Measurements from ENCODE around the gene PALS2.
A peak's percentile ranks its signal among the peaks of the same experiment; 100 is the strongest.

The PALS2 gene

DNA sequence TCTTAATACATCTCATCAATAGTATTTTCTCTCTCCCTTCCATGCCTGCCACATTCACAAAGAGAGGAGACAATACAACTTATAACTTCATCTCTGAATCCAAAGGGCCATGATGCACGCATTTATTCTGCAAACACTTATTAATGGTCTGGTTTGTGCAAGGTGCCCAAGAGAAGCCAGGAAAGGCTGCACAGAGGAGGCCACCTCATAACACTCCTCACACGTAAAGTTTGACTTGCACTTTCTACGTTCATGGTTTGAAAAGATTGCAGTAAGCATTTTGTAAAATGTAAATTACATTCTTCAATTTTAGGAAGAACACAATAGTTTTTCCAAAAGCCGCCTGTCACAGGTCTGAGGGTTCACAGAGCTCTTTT is 1.2 kb upstream of the PALS2 start:
- Histone ChIP-seq H3K4me1 (ENCODE audit: control insufficient read depth, insufficient read depth, low read length) (peaks cover 38% of the 10 kb centered on the region), H3K9me3 (ENCODE audit: control insufficient read depth, insufficient read depth, low read length) (no peaks in the 10 kb centered on the region), H3K9ac (ENCODE audit: low read depth, low read length) (no peak overlapping the region), H3K36me3 (ENCODE audit: control insufficient read depth, insufficient read depth, low read length) (no peaks in the 10 kb centered on the region), H3K4me3 (ENCODE audit: low read depth, low read length) (peak overlapping the region; percentile 74), H3K27me3 (ENCODE audit: control insufficient read depth, insufficient read depth, low read length) (peaks cover 11% of the 10 kb centered on the region)

DNA sequence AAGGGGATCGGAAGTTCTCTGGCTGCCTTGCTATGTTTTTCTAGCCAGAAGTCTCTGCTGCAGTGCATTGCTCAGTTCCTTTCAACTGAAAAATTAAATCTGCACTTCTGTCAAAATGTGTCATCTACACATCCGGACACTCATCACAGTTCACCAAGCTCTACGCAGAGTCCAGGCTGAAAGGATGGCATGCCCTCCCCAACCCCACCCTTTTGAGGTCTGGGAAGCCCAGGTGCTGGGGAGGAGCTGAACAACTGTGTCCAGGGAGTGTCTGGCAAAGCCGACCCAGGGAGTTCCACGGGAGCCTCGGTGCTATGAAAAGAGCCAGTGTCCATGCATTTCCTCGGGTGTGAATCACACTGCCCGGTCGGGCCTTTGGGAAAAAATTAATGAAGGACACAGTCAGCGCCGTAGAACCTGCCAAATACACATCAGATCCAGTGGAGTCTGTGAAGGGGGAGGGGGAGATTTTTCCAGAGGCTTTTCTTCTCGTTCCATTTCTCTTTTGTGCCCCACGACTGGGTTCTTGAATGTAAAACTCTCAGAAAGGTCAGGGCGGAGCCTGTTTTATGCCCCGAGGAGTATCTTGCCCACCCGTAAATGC is 757 bp upstream of the PALS2 start:
- Histone ChIP-seq H3K36me3 (ENCODE audit: control insufficient read depth, insufficient read depth, low read length) (no peaks in the 10 kb centered on the region), H3K27me3 (ENCODE audit: control insufficient read depth, insufficient read depth, low read length) (peaks cover 11% of the 10 kb centered on the region), H3K4me1 (ENCODE audit: control insufficient read depth, insufficient read depth, low read length) (peaks cover 38% of the 10 kb centered on the region), H3K9ac (ENCODE audit: low read depth, low read length) (peak overlapping the region; percentile 62), H3K4me3 (ENCODE audit: low read depth, low read length) (peak overlapping the region; percentile 74), H3K9me3 (ENCODE audit: control insufficient read depth, insufficient read depth, low read length) (no peaks in the 10 kb centered on the region)

DNA sequence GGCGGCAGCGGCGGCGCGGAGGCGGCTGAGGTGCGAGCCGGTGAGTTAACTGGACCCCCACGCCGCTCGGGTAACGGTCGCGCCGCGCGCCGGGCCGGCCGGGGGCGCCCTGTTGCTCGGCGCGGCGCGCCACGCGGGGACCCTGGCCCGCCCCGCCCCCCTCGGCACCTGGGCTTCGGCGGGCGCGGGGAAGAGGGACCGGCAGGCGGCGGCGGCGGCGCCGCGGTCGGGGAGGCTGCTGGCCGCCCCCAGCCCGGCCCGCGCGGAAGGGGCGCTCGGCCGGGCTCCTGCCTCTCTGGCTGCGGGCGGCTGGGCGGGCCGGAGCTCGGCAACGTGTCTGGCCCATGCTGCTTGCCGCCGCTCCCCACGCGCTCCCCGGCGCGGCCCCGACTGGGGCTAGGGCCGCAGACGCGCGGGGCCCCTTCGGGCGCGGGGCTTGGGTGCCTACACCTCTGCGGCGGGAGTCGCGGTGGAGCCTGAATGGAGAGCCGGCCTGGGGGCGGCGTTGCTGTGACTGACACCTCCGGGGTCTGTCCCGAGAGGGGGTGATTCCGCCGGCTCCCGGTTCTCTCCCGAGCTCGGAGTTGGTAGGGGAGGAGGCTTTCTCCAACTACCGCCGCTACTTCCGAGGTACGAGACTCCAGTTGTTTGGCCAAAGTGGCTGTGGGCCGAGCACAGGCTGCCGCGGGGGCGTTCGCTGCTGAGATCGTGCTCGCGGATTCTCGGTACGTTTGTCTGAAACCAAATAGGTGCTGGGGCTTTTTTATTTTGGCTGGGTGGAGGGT is 494 bp downstream of the PALS2 start:
- peak overlapping the region; percentile 75 for H3K9ac ChIP-seq (ENCODE audit: low read depth, low read length)
- H3K27me3 ChIP-seq (ENCODE audit: control insufficient read depth, insufficient read depth, low read length) = peaks cover 11% of the 10 kb centered on the region
- H3K36me3 ChIP-seq (ENCODE audit: control insufficient read depth, insufficient read depth, low read length) = no peaks in the 10 kb centered on the region
- no peaks in the 10 kb centered on the region for H3K9me3 ChIP-seq (ENCODE audit: control insufficient read depth, insufficient read depth, low read length)
- peak overlapping the region; percentile 88 for H3K4me3 ChIP-seq (ENCODE audit: low read depth, low read length)
- H3K4me1 ChIP-seq (ENCODE audit: control insufficient read depth, insufficient read depth, low read length) = peaks cover 32% of the 10 kb centered on the region

DNA sequence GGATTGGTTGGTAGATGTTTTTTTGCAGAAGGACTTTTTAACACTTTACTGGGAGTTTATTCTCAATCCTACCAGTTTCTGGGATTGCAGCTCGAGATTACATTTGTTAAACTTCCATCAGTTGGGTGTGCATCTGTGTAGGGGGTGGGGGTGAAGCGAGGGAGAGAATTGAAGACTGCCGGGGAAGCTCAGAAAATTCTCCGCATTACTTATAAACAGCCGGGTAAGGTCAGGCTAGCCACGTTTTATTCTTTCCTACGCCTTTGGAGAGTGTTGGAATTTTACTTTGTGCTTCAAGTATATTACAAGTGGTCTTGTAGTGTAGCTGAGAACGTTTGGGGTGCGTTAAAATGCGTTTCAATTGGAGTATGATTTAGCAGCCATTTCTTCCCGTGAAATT is 1.1 kb downstream of the PALS2 start:
- Histone ChIP-seq H3K4me3 (ENCODE audit: low read depth, low read length) (peak overlapping the region; percentile 88), H3K9ac (ENCODE audit: low read depth, low read length) (peak overlapping the region; percentile 75), H3K9me3 (ENCODE audit: control insufficient read depth, insufficient read depth, low read length) (no peaks in the 10 kb centered on the region), H3K36me3 (ENCODE audit: control insufficient read depth, insufficient read depth, low read length) (no peaks in the 10 kb centered on the region), H3K27me3 (ENCODE audit: control insufficient read depth, insufficient read depth, low read length) (peaks cover 11% of the 10 kb centered on the region), H3K4me1 (ENCODE audit: control insufficient read depth, insufficient read depth, low read length) (peaks cover 29% of the 10 kb centered on the region)

DNA sequence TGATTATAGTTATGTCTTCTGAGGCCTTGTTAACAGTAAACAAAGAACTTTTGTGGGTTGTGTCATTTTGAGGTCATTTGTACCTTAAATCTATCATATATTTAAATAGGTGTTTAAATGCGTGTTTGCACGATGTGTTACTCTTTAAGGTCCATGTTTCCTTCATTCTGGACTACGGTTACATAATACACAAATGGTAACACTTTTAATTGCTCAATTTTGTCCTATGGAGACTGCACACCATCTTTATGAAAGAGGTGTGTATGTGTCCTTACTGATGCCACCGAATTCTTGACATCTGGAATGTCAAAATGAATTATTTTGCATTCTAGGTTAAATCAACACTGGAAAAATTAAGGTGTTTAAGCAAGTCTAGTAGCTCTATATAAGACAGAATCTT is 1.7 kb downstream of the PALS2 start:
- H3K4me1 ChIP-seq (ENCODE audit: control insufficient read depth, insufficient read depth, low read length) = peaks cover 25% of the 10 kb centered on the region
- no peak overlapping the region for H3K9ac ChIP-seq (ENCODE audit: low read depth, low read length)
- no peaks in the 10 kb centered on the region for H3K36me3 ChIP-seq (ENCODE audit: control insufficient read depth, insufficient read depth, low read length)
- no peaks in the 10 kb centered on the region for H3K9me3 ChIP-seq (ENCODE audit: control insufficient read depth, insufficient read depth, low read length)
- H3K27me3 ChIP-seq (ENCODE audit: control insufficient read depth, insufficient read depth, low read length) = peaks cover 11% of the 10 kb centered on the region
- peak overlapping the region; percentile 88 for H3K4me3 ChIP-seq (ENCODE audit: low read depth, low read length)

DNA sequence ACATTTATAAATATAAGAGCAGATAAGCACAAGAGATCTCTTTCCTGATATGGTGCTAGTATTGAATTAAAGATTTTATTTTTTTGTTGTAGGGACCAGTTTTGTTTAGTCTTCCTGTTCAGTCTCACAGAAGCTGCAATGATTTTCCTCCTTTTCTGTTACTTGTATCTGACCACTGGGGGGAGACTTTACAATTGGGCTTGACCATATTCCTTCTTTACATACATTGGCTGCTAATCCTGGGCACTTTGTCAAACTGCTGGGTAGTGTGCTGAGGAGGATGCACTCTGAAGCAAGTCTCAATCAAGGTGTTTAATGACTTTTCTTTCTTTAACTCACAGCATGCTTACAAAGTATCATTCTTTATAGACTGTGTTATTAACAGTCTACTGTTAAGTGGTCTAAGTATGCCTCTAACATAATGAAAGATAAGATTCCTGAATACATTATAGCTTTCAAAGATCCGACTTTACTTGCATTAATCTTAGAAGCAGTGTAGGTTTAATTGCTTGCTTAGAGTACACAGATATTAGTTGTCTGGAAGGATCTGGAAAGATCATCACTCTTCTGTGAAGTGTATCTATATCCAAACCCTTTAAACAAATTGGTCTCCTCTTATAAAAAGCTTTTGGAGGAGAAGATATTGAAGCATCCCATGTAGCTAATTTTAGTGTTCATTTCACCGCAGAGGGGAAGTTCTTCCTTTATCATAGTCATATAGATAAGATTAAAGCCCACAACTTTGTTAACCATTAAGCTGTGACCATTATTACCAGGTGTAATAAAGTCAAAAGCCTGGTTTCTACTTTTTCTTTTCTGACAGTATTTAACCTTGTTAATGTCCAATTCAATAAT is 3.1 kb downstream of the PALS2 start:
- peaks cover 24% of the 10 kb centered on the region for H3K4me1 ChIP-seq (ENCODE audit: control insufficient read depth, insufficient read depth, low read length)
- H3K9me3 ChIP-seq (ENCODE audit: control insufficient read depth, insufficient read depth, low read length) = no peaks in the 10 kb centered on the region
- H3K9ac ChIP-seq (ENCODE audit: low read depth, low read length) = no peak overlapping the region
- no peaks in the 10 kb centered on the region for H3K36me3 ChIP-seq (ENCODE audit: control insufficient read depth, insufficient read depth, low read length)
- no peak overlapping the region for H3K4me3 ChIP-seq (ENCODE audit: low read depth, low read length)
- H3K27me3 ChIP-seq (ENCODE audit: control insufficient read depth, insufficient read depth, low read length) = peaks cover 10% of the 10 kb centered on the region

DNA sequence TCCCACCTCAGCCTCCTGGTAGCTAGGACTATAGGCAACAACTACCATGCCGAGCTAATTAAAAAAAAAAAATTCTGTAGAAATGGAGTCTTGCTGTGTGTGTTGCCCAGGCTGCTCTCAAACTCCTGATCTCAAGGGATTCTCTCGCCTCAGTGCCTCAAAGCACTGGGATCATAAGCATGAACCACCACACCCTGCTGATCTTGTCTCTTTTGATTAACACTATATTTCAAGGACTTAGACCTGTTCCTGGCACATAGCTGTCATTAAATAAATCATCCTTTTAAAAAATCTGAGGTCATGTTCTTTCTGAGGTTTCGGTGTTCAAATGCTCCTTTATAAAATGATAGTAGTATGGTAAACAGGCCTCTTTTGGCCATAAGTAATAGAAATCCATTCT is 4.8 kb downstream of the PALS2 start:
- H3K4me3 ChIP-seq (ENCODE audit: low read depth, low read length) = no peak overlapping the region
- no peaks in the 10 kb centered on the region for H3K9me3 ChIP-seq (ENCODE audit: control insufficient read depth, insufficient read depth, low read length)
- no peak overlapping the region for H3K9ac ChIP-seq (ENCODE audit: low read depth, low read length)
- no peaks in the 10 kb centered on the region for H3K27me3 ChIP-seq (ENCODE audit: control insufficient read depth, insufficient read depth, low read length)
- peaks cover 20% of the 10 kb centered on the region for H3K4me1 ChIP-seq (ENCODE audit: control insufficient read depth, insufficient read depth, low read length)
- H3K36me3 ChIP-seq (ENCODE audit: control insufficient read depth, insufficient read depth, low read length) = no peaks in the 10 kb centered on the region

DNA sequence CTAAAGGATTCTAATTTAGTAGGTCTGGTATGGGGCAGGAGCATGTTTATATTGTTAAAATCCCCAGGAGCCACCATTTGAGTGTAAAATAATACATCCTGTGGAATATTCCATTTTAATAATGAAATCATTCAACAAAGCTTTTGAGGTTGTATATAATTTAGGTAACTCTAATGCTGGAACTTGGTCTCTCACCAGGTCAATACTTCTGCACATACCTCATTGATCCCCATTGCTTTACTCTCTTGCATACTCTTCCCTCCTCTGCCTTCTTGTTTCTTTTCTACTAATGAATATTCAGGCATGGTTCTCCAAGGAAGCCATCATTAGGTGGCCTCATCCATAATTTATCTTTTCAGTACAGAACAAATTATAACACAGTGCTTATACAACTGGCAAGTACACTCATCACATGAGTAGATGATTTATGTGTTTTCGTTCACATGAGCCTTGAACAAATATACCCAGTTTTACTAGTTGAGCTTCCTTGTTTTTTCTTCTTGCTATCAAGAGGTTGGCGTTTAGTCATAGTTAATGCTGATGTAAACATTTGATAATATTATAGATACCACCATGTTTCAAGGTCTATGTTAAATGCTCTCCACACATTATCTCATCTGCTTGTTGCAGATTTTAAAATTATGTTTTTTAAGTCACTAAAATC is 7.2 kb downstream of the PALS2 start:
- no peak overlapping the region for H3K4me3 ChIP-seq (ENCODE audit: low read depth, low read length)
- no peaks in the 10 kb centered on the region for H3K36me3 ChIP-seq (ENCODE audit: control insufficient read depth, insufficient read depth, low read length)
- H3K9me3 ChIP-seq (ENCODE audit: control insufficient read depth, insufficient read depth, low read length) = no peaks in the 10 kb centered on the region
- H3K27me3 ChIP-seq (ENCODE audit: control insufficient read depth, insufficient read depth, low read length) = no peaks in the 10 kb centered on the region
- peaks cover 14% of the 10 kb centered on the region for H3K4me1 ChIP-seq (ENCODE audit: control insufficient read depth, insufficient read depth, low read length)
- no peak overlapping the region for H3K9ac ChIP-seq (ENCODE audit: low read depth, low read length)

DNA sequence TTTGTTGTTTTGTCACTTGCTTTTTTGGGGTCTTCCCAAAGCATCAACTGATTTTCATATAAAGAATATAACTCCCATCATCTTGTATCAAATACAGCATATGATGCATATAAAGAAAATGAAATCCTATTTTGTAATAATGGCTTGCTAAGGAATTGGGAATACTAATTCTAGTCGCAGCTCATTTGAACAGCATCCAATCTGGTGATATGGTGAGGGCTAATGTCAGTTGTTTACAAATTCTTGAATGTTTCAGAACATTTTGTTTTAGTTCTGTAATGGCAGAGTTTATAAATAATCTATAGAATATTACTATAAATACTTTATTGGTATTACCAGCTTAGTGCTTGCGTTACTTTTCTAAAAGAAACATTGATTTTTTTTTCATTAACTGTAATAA is 8.9 kb downstream of the PALS2 start:
- no peak overlapping the region for H3K4me3 ChIP-seq (ENCODE audit: low read depth, low read length)
- H3K36me3 ChIP-seq (ENCODE audit: control insufficient read depth, insufficient read depth, low read length) = no peaks in the 10 kb centered on the region
- H3K4me1 ChIP-seq (ENCODE audit: control insufficient read depth, insufficient read depth, low read length) = peaks cover 6% of the 10 kb centered on the region
- H3K27me3 ChIP-seq (ENCODE audit: control insufficient read depth, insufficient read depth, low read length) = no peaks in the 10 kb centered on the region
- no peaks in the 10 kb centered on the region for H3K9me3 ChIP-seq (ENCODE audit: control insufficient read depth, insufficient read depth, low read length)
- no peak overlapping the region for H3K9ac ChIP-seq (ENCODE audit: low read depth, low read length)

DNA sequence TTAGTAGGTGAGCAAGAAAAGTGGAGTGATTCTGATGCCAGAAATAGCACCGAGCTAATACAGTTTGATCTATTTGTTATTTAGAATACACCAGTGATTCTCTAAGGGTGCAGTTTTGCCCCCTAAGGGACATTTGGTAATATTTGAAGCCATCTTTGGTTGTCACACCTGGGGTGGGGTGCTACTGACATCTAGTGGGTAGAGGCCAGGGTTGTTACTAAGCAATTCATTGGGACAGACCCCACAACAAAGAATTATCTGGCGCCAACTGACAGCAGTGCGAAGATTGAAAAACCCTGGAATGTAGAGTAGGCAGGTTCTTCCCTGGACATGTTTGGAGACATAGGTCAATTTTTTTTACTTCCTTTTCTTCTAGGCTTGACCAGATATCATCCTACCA is 14.6 kb downstream of the PALS2 start:
- Histone ChIP-seq H3K4me1 (ENCODE audit: control insufficient read depth, insufficient read depth, low read length) (peaks cover 4% of the 10 kb centered on the region), H3K9me3 (ENCODE audit: control insufficient read depth, insufficient read depth, low read length) (no peaks in the 10 kb centered on the region), H3K27me3 (ENCODE audit: control insufficient read depth, insufficient read depth, low read length) (no peaks in the 10 kb centered on the region), H3K9ac (ENCODE audit: low read depth, low read length) (no peak overlapping the region), H3K4me3 (ENCODE audit: low read depth, low read length) (no peak overlapping the region), H3K36me3 (ENCODE audit: control insufficient read depth, insufficient read depth, low read length) (no peaks in the 10 kb centered on the region)

DNA sequence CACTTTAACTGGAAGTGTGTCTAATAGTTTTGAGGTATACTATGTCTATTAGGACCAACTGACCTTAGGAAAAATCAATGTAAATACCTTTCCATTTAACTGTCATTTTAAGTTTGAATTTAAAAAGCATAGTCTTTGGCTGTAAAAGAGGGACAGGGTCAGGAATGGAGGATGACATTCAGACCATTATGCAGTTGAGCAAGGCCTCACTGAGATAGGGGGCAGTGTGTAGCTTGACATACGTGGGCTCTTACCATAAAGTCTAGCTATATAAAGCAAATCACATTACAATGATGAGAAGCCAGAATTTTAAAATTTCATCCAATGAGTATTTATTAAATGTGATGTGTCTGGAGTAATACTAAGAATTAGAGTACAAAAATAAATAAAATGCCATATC is 17.9 kb downstream of the PALS2 start:
- H3K36me3 ChIP-seq (ENCODE audit: control insufficient read depth, insufficient read depth, low read length) = no peaks in the 10 kb centered on the region
- no peak overlapping the region for H3K9ac ChIP-seq (ENCODE audit: low read depth, low read length)
- H3K4me1 ChIP-seq (ENCODE audit: control insufficient read depth, insufficient read depth, low read length) = peaks cover 3% of the 10 kb centered on the region
- no peaks in the 10 kb centered on the region for H3K9me3 ChIP-seq (ENCODE audit: control insufficient read depth, insufficient read depth, low read length)
- H3K27me3 ChIP-seq (ENCODE audit: control insufficient read depth, insufficient read depth, low read length) = no peaks in the 10 kb centered on the region
- H3K4me3 ChIP-seq (ENCODE audit: low read depth, low read length) = no peak overlapping the region
